HepG2 (cell line): Measurements from ENCODE around the gene EFCAB14. TPM values are rescaled to one million over a fixed set of nuclear protein-coding genes. Genes with fewer than 3 reads are reported as not detected.

Experiments
- AGO1 ChIP-seq: fragments of 200-400 bp; formaldehyde crosslinking; IDR thresholded peaks from 2 replicates; pipeline ENCODE4 v1.6.1; 2017; ENCODE audit warnings: mild to moderate bottlenecking, low read depth, low read length, moderate library complexity; ENCODE audit not compliant: poor library complexity, severe bottlenecking
- AKAP8 ChIP-seq: sonication (generic); formaldehyde crosslinking; IDR thresholded peaks from 2 replicates; pipeline ENCODE4 v1.5.1; 2020; ENCODE audit warnings: mild to moderate bottlenecking, missing genetic modification reagents
- EZH2 ChIP-seq: conservative IDR thresholded peaks from 2 replicates; pipeline ENCODE4 v1.6.1; 2012; ENCODE audit warnings: mild to moderate bottlenecking, low read depth, low read length, moderate library complexity
- HMG20A ChIP-seq: IDR thresholded peaks from 2 replicates; pipeline ENCODE4 v1.6.1; 2016; ENCODE audit warnings: borderline replicate concordance
- HOXA3 ChIP-seq: sonication (generic); formaldehyde crosslinking; IDR thresholded peaks from 2 replicates; pipeline ENCODE4 v1.5.0; 2020; ENCODE audit warnings: missing genetic modification reagents
- MIXL1 ChIP-seq: IDR thresholded peaks from 2 replicates; pipeline ENCODE4 v1.6.1; 2016
- NCOA2 ChIP-seq: sonication (generic); formaldehyde crosslinking; IDR thresholded peaks from 2 replicates; pipeline ENCODE4 v1.8.0; 2022; ENCODE audit warnings: inconsistent platforms
- ZC3H4 ChIP-seq: sonication (generic); formaldehyde crosslinking; IDR thresholded peaks from 2 replicates; pipeline ENCODE4 v1.4.0; 2020; ENCODE audit warnings: missing genetic modification reagents, borderline replicate concordance
- ZNF101 ChIP-seq: sonication (generic); formaldehyde crosslinking; IDR thresholded peaks from 2 replicates; pipeline ENCODE4 v1.4.0; 2020; ENCODE audit warnings: mild to moderate bottlenecking, low read depth, missing genetic modification reagents, borderline replicate concordance
- ZNF501 ChIP-seq: sonication (generic); formaldehyde crosslinking; IDR thresholded peaks from 2 replicates; pipeline ENCODE4 v1.5.1; 2020; ENCODE audit warnings: mild to moderate bottlenecking, moderate library complexity, missing genetic modification reagents
- ZNF546 ChIP-seq: sonication (generic); formaldehyde crosslinking; conservative IDR thresholded peaks from 2 replicates; pipeline ENCODE4 v1.8.1; 2023; ENCODE audit warnings: mild to moderate bottlenecking, missing genetic modification reagents
- ZNF569 ChIP-seq: sonication (generic); formaldehyde crosslinking; IDR thresholded peaks from 2 replicates; pipeline ENCODE4 v1.5.0; 2020; ENCODE audit warnings: mild to moderate bottlenecking, missing genetic modification reagents, moderate library complexity, borderline replicate concordance
- ZNF607 ChIP-seq: sonication (generic); formaldehyde crosslinking; IDR thresholded peaks from 2 replicates; pipeline ENCODE4 v1.5.1; 2020; ENCODE audit warnings: missing genetic modification reagents, mild to moderate bottlenecking, borderline replicate concordance
- ZNF629 ChIP-seq: sonication (generic); formaldehyde crosslinking; conservative IDR thresholded peaks from 2 replicates; pipeline ENCODE4 v1.5.0; 2020; ENCODE audit warnings: missing genetic modification reagents
- ZNF879 ChIP-seq: sonication (generic); formaldehyde crosslinking; IDR thresholded peaks from 2 replicates; pipeline ENCODE4 v1.8.1; 2023; ENCODE audit warnings: missing genetic modification reagents
- polyA plus RNA-seq, 8 experiments: library from polyadenylated mRNA; depleted of rRNA in 3 of 8; stranded (reverse) in 7 of 8; unstranded in 1 of 8; fragments of >200 nt; fragmentation: Illumina TruSeq in 4 of 8; extraction: Trizol in 4 of 8; gene quantifications; 2 replicates each; pipeline versions ENCODE4 v1.2.1 to v1.2.3, GENCODE V29; 2011 to 2016; ENCODE audit warnings: low read depth in 4 of 8, missing spikeins in 1 of 8, mixed read lengths in 1 of 8; ENCODE audit not compliant: insufficient read depth in 1 of 8
- total RNA-seq, 5 experiments: library from RNA; depleted of rRNA; stranded (reverse); fragments of >200 nt; fragmentation: Illumina TruSeq; extraction: Trizol; gene quantifications; 2 replicates each; pipeline ENCODE4 v1.2.3, GENCODE V29; 2016; ENCODE audit warnings: low read depth in 1 of 5
- TF ChIP-seq, protein P1 (sequence below): sonication (generic); formaldehyde crosslinking; IDR thresholded peaks from 2 replicates; pipeline ENCODE4 v1.4.0; 2020; ENCODE audit warnings: missing genetic modification reagents, borderline replicate concordance
- TF ChIP-seq, protein P2 (sequence below): IDR thresholded peaks from 2 replicates; pipeline ENCODE4 v1.6.1; 2018; ENCODE audit warnings: missing genetic modification reagents
- TF ChIP-seq, protein P3 (sequence below): sonication (generic); formaldehyde crosslinking; IDR thresholded peaks from 2 replicates; pipeline ENCODE4 v1.4.0; 2020; ENCODE audit warnings: missing genetic modification reagents
- TF ChIP-seq, protein P4 (sequence below): sonication (generic); formaldehyde crosslinking; IDR thresholded peaks from 2 replicates; pipeline ENCODE4 v1.8.0; 2022; ENCODE audit warnings: mild to moderate bottlenecking, missing genetic modification reagents; ENCODE audit not compliant: insufficient replicate concordance
- TF ChIP-seq, protein P5 (sequence below), 2 experiments: sonication (generic) in 1 of 2; formaldehyde crosslinking in 1 of 2; IDR thresholded peaks; 2 replicates each; pipeline versions ENCODE4 v1.5.1 to v1.6.1; 2011 to 2020; ENCODE audit warnings: borderline replicate concordance in 1 of 2, low read depth in 1 of 2, low read length in 1 of 2, mild to moderate bottlenecking in 1 of 2, missing genetic modification reagents in 1 of 2, moderate library complexity in 1 of 2

EFCAB14 gene
- total and polyA plus RNA-seq, 2 of the 13 experiments (the other 11 are each of a cell fraction or from before 2014, with no cell fraction given): 13.4 to 17.9 TPM

GRCh38 chr1:46667782-46668760 is 50.8 kb downstream of the EFCAB14 start, which contains the start of gene ATPAF1 (continued):
- TF ChIP-seq, protein P1, sequence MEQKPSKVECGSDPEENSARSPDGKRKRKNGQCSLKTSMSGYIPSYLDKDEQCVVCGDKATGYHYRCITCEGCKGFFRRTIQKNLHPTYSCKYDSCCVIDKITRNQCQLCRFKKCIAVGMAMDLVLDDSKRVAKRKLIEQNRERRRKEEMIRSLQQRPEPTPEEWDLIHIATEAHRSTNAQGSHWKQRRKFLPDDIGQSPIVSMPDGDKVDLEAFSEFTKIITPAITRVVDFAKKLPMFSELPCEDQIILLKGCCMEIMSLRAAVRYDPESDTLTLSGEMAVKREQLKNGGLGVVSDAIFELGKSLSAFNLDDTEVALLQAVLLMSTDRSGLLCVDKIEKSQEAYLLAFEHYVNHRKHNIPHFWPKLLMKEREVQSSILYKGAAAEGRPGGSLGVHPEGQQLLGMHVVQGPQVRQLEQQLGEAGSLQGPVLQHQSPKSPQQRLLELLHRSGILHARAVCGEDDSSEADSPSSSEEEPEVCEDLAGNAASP (CRISPR knock-in tag): no peak
- TF ChIP-seq HOXA3 (CRISPR knock-in tag) (peak; percentile 78), EZH2 (no peak), ZNF607 (CRISPR knock-in tag) (no peak), ZNF501 (CRISPR knock-in tag) (no peak), NCOA2 (CRISPR knock-in tag) (no peak), MIXL1 (CRISPR knock-in tag) (no peak), ZC3H4 (CRISPR knock-in tag) (no peak), ZNF101 (CRISPR knock-in tag) (no peak), ZNF629 (CRISPR knock-in tag) (no peak), AKAP8 (CRISPR knock-in tag) (no peak), HMG20A (CRISPR knock-in tag) (no peak), AGO1 (no peak), ZNF879 (no peak), ZNF546 (CRISPR knock-in tag) (no peak), ZNF569 (no peak)
- TF ChIP-seq, protein P2, sequence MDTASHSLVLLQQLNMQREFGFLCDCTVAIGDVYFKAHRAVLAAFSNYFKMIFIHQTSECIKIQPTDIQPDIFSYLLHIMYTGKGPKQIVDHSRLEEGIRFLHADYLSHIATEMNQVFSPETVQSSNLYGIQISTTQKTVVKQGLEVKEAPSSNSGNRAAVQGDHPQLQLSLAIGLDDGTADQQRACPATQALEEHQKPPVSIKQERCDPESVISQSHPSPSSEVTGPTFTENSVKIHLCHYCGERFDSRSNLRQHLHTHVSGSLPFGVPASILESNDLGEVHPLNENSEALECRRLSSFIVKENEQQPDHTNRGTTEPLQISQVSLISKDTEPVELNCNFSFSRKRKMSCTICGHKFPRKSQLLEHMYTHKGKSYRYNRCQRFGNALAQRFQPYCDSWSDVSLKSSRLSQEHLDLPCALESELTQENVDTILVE (CRISPR knock-in tag): no peak
- TF ChIP-seq, protein P3, sequence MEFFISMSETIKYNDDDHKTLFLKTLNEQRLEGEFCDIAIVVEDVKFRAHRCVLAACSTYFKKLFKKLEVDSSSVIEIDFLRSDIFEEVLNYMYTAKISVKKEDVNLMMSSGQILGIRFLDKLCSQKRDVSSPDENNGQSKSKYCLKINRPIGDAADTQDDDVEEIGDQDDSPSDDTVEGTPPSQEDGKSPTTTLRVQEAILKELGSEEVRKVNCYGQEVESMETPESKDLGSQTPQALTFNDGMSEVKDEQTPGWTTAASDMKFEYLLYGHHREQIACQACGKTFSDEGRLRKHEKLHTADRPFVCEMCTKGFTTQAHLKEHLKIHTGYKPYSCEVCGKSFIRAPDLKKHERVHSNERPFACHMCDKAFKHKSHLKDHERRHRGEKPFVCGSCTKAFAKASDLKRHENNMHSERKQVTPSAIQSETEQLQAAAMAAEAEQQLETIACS (CRISPR knock-in tag): peak; percentile 85
- TF ChIP-seq, protein P4, sequence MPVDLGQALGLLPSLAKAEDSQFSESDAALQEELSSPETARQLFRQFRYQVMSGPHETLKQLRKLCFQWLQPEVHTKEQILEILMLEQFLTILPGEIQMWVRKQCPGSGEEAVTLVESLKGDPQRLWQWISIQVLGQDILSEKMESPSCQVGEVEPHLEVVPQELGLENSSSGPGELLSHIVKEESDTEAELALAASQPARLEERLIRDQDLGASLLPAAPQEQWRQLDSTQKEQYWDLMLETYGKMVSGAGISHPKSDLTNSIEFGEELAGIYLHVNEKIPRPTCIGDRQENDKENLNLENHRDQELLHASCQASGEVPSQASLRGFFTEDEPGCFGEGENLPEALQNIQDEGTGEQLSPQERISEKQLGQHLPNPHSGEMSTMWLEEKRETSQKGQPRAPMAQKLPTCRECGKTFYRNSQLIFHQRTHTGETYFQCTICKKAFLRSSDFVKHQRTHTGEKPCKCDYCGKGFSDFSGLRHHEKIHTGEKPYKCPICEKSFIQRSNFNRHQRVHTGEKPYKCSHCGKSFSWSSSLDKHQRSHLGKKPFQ (CRISPR knock-in tag): no peak
- TF ChIP-seq, protein P5, sequence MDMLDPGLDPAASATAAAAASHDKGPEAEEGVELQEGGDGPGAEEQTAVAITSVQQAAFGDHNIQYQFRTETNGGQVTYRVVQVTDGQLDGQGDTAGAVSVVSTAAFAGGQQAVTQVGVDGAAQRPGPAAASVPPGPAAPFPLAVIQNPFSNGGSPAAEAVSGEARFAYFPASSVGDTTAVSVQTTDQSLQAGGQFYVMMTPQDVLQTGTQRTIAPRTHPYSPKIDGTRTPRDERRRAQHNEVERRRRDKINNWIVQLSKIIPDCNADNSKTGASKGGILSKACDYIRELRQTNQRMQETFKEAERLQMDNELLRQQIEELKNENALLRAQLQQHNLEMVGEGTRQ (IDR thresholded peaks at IDR 0.05; ENCODE audit: low read depth, low read length): no peak
- TF ChIP-seq, protein P5 (CRISPR knock-in tag; IDR thresholded peaks at IDR 0.05; ENCODE audit: borderline replicate concordance): no peak; the same call in 1 of the 2 replicates
